ENCODE data around the gene UNC13A.

- no peak for TF ChIP-seq CTCF (IDR thresholded peaks at IDR 0.05)
- TF ChIP-seq POLR2A (IDR thresholded peaks at IDR 0.05) = no peak
- TF ChIP-seq EP300 (IDR thresholded peaks at IDR 0.05) = no peak
Observed at GRCh38 chr19:17683078-17683477, 5.1 kb downstream of the UNC13A start.

Measured in tibial nerve (tissue), 4 donors.